HCT116 (cell line): Measurements from ENCODE around the gene RCL1. TPM values are rescaled to one million over a fixed set of nuclear protein-coding genes. Genes with fewer than 3 reads are reported as not detected.

Experiments used
- ATAC-seq: fragments of 200-7000 bp; cut with Tn5 transposase; 2 replicates; pipeline ENCODE4 v1.9.1; 2020; ENCODE audit warnings: mild to moderate bottlenecking, moderate library complexity
- BruUV-seq: library from RNA; stranded (reverse); fragments of 400-500 nt; replicated peaks from 2 replicates; lab custom pipeline; 2021; lab: Mats Ljungman, UMichigan
- CTCF ChIA-PET: fragments of 300-600 bp; sonication (Branson Sonifier 250); formaldehyde crosslinking; loops from one replicate; lab custom pipeline; 2021; ENCODE audit warnings: antibody characterized with exemption; lab: Charles Lee
- POLR2A ChIA-PET: fragments of 300-600, 350-600 bp; sonication (Branson Sonifier 250); formaldehyde crosslinking; loops from one replicate; lab custom pipeline; 2021; ENCODE audit warnings: antibody characterized with exemption; lab: Charles Lee
- RAD21 ChIA-PET, 2 experiments: fragments of 300-600 bp; sonication (Branson Sonifier 250); formaldehyde crosslinking; loops; one replicate each; lab custom pipeline; 2023; ENCODE audit warnings: low total read pairs in 2 of 2; ENCODE audit not compliant: uncharacterized antibody in 2 of 2, unreplicated experiment in 2 of 2, low non-redundant PET in 1 of 2; lab: Charles Lee
- DNase-seq: peaks from one replicate; pipeline ENCODE4 v3.0.0-alpha.2; 2010; ENCODE audit warnings: low read depth, low spot score
- H2AFZ ChIP-seq: fragments of 200-600 bp; shearing (Covaris generic), sonication (generic); 2 replicates; pipeline ENCODE4 v1.6.1; 2017; ENCODE audit warnings: low read depth, mixed run types, mixed read lengths, antibody characterized with exemption, low read length; ENCODE audit not compliant: poor library complexity, severe bottlenecking
- H3K27ac ChIP-seq: 2 replicates; pipeline ENCODE4 v1.5.1; 2012; ENCODE audit warnings: low read depth, low read length
- H3K27me3 ChIP-seq: fragments of 200-600 bp; sonication (generic); 2 replicates; pipeline ENCODE4 v1.6.1; 2016; ENCODE audit warnings: mixed run types, low read length, mixed read lengths; ENCODE audit not compliant: insufficient read depth
- H3K36me3 ChIP-seq, 2 experiments: fragments of 200-500 bp in 1 of 2; fragments of 200-600 bp in 1 of 2; sonication (Bioruptor generic) in 1 of 2; sonication (generic) in 1 of 2; 2 replicates each; pipeline versions ENCODE4 v1.5.1 to v1.6.1; 2014 to 2016; ENCODE audit warnings: low read length in 2 of 2, inconsistent platforms in 1 of 2, mixed read lengths in 1 of 2, mixed run types in 1 of 2; ENCODE audit not compliant: insufficient read depth in 2 of 2, control insufficient read depth in 1 of 2
- H3K4me1 ChIP-seq, 2 experiments: fragments of 200-600 bp in 1 of 2; sonication (generic) in 1 of 2; 2 replicates each; pipeline versions ENCODE4 v1.5.1 to v1.6.1; 2012 to 2017; ENCODE audit warnings: low read length in 2 of 2, inconsistent platforms in 1 of 2, mild to moderate bottlenecking in 1 of 2, mixed read lengths in 1 of 2, mixed run types in 1 of 2, moderate library complexity in 1 of 2; ENCODE audit not compliant: insufficient read depth in 2 of 2, control insufficient read depth in 1 of 2
- H3K4me2 ChIP-seq: fragments of 200-600 bp; sonication (generic); 2 replicates; pipeline ENCODE4 v1.6.1; 2017; ENCODE audit warnings: mixed run types, low read length, mixed read lengths
- H3K4me3 ChIP-seq, 2 experiments: fragments of 200-600 bp in 1 of 2; sonication (generic) in 1 of 2; replicated peaks in 1 of 2; 2 replicates each; pipeline ENCODE4 v1.5.1; 2011 to 2016; ENCODE audit warnings: low read length in 2 of 2, control low read depth in 1 of 2, low read depth in 1 of 2, mild to moderate bottlenecking in 1 of 2, mixed read lengths in 1 of 2, mixed run types in 1 of 2
- H3K79me2 ChIP-seq: fragments of 200-600 bp; sonication (generic); 2 replicates; pipeline ENCODE4 v1.6.1; 2017; ENCODE audit warnings: mild to moderate bottlenecking, mixed run types, low read length, moderate library complexity, mixed read lengths; ENCODE audit not compliant: insufficient read depth
- H3K9ac ChIP-seq: fragments of 200-600 bp; sonication (generic); 2 replicates; pipeline ENCODE4 v1.6.1; 2016; ENCODE audit warnings: low read length, mixed read lengths
- H3K9me2 ChIP-seq: fragments of 200-600 bp; sonication (generic), shearing (Covaris generic); 2 replicates; pipeline ENCODE4 v1.6.1; 2017; ENCODE audit warnings: mixed run types, mild to moderate bottlenecking, moderate library complexity; ENCODE audit not compliant: insufficient read depth
- H3K9me3 ChIP-seq, 2 experiments: fragments of 200-500 bp in 1 of 2; fragments of 200-600 bp in 1 of 2; sonication (Bioruptor generic) in 1 of 2; sonication (generic) in 1 of 2; 2 replicates each; pipeline ENCODE4 v1.6.1; 2014 to 2017; ENCODE audit warnings: low read length in 2 of 2, mixed read lengths in 2 of 2, inconsistent platforms in 1 of 2, low read depth in 1 of 2, mild to moderate bottlenecking in 1 of 2, mixed run types in 1 of 2, moderate library complexity in 1 of 2; ENCODE audit not compliant: control insufficient read depth in 1 of 2, insufficient read depth in 1 of 2
- H4K20me1 ChIP-seq: fragments of 200-600 bp; sonication (generic), shearing (Covaris generic); 2 replicates; pipeline ENCODE4 v1.6.1; 2017; ENCODE audit warnings: mixed run types, mild to moderate bottlenecking, moderate library complexity; ENCODE audit not compliant: insufficient read depth
- EGR1 ChIP-seq: IDR thresholded peaks from 2 replicates; pipeline ENCODE4 v1.6.1; 2012; ENCODE audit warnings: low read depth
- EZH2phosphoT487 ChIP-seq: fragments of 200-600 bp; IDR thresholded peaks from 2 replicates; pipeline ENCODE4 v1.6.1; 2018; ENCODE audit warnings: antibody characterized with exemption, borderline replicate concordance
- FOSL1 ChIP-seq: IDR thresholded peaks from 2 replicates; pipeline ENCODE4 v1.6.1; 2012; ENCODE audit warnings: low read depth
- POLR2A ChIP-seq: IDR thresholded peaks from 2 replicates; pipeline ENCODE4 v1.7.0; 2011; ENCODE audit warnings: borderline replicate concordance; ENCODE audit not compliant: insufficient read depth, insufficient read length; ENCODE audit errors: extremely low read depth
- POLR2AphosphoS5 ChIP-seq: IDR thresholded peaks from 2 replicates; pipeline ENCODE4 v1.6.1; 2011; ENCODE audit warnings: mild to moderate bottlenecking, low read depth, low read length, moderate library complexity
- RAD21 ChIP-seq: IDR thresholded peaks from 2 replicates; pipeline ENCODE4 v1.6.1; 2012; ENCODE audit warnings: low read depth, mild to moderate bottlenecking
- SIN3A ChIP-seq: IDR thresholded peaks from 2 replicates; pipeline ENCODE4 v1.6.1; 2012; ENCODE audit warnings: low read depth
- SRF ChIP-seq: IDR thresholded peaks from 2 replicates; pipeline ENCODE4 v1.6.1; 2012; ENCODE audit warnings: low read depth
- ZNF274 ChIP-seq: fragments of 200-500 bp; sonication (Bioruptor generic); IDR thresholded peaks from 2 replicates; pipeline ENCODE4 v1.6.1; 2014; ENCODE audit warnings: mild to moderate bottlenecking, low read depth, low read length, inconsistent platforms
- intact Hi-C: fragments of 100-400 bp; cut with micrococcal nuclease; formaldehyde crosslinking; loops from 2 replicates; pipeline ENCODE4 v1.10.0; 2022
- total RNA-seq: library from RNA; stranded (reverse); gene quantifications from one replicate; pipeline ENCODE4 v1.2.1, GENCODE V29; 2021; ENCODE audit not compliant: unreplicated experiment
- TF ChIP-seq, protein P1 (sequence below): IDR thresholded peaks from 2 replicates; pipeline ENCODE4 v1.6.1; 2012; ENCODE audit warnings: low read depth
- TF ChIP-seq, protein P2 (sequence below), 3 experiments: fragments of 200-600 bp in 1 of 3; sonication (generic) in 1 of 3; IDR thresholded peaks in 2 of 3; conservative IDR thresholded peaks in 1 of 3; 2 replicates each; pipeline ENCODE4 v1.5.1; 2012 to 2017; ENCODE audit warnings: low read depth in 2 of 3, low read length in 2 of 3, antibody characterized with exemption in 1 of 3, borderline replicate concordance in 1 of 3, control low read depth in 1 of 3, mild to moderate bottlenecking in 1 of 3, mixed read lengths in 1 of 3, mixed run types in 1 of 3, moderate library complexity in 1 of 3; ENCODE audit not compliant: insufficient read depth in 1 of 3

The RCL1 gene
- total RNA-seq, 1 experiment from 2014 or later: 29.9 TPM

DNA sequence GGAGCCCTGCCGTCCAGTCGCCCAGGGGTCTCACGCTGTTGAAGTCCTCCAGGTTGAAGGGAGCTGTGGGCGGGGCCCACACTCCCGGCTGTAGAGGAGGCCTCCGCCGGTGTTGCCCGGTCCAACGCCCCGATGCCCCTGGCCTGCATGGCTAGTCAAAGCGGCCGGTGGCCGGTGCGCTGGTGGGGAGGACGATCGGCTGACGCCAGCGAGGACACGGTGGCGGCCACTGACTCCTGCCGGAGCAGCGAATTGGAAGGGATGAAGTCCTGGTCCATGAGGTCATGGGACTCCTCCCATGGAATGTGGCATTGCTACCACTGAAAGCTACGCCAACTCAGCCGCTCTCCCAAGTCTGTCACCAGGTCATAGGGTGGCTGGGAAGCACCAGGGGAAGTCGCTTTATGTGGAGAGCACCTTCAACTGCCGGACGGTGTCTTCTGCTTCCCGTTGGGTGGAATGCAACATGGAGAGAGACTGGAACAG is 11.8 kb downstream of the RCL1 start (continued):
- TF ChIP-seq, protein P1, sequence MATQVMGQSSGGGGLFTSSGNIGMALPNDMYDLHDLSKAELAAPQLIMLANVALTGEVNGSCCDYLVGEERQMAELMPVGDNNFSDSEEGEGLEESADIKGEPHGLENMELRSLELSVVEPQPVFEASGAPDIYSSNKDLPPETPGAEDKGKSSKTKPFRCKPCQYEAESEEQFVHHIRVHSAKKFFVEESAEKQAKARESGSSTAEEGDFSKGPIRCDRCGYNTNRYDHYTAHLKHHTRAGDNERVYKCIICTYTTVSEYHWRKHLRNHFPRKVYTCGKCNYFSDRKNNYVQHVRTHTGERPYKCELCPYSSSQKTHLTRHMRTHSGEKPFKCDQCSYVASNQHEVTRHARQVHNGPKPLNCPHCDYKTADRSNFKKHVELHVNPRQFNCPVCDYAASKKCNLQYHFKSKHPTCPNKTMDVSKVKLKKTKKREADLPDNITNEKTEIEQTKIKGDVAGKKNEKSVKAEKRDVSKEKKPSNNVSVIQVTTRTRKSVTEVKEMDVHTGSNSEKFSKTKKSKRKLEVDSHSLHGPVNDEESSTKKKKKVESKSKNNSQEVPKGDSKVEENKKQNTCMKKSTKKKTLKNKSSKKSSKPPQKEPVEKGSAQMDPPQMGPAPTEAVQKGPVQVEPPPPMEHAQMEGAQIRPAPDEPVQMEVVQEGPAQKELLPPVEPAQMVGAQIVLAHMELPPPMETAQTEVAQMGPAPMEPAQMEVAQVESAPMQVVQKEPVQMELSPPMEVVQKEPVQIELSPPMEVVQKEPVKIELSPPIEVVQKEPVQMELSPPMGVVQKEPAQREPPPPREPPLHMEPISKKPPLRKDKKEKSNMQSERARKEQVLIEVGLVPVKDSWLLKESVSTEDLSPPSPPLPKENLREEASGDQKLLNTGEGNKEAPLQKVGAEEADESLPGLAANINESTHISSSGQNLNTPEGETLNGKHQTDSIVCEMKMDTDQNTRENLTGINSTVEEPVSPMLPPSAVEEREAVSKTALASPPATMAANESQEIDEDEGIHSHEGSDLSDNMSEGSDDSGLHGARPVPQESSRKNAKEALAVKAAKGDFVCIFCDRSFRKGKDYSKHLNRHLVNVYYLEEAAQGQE: no peak
- TF ChIP-seq SRF (no peak), ZNF274 (no peak), POLR2A (no peak), POLR2AphosphoS5 (no peak), FOSL1 (no peak), EZH2phosphoT487 (no peak), SIN3A (no peak), EGR1 (no peak), RAD21 (no peak)

DNA sequence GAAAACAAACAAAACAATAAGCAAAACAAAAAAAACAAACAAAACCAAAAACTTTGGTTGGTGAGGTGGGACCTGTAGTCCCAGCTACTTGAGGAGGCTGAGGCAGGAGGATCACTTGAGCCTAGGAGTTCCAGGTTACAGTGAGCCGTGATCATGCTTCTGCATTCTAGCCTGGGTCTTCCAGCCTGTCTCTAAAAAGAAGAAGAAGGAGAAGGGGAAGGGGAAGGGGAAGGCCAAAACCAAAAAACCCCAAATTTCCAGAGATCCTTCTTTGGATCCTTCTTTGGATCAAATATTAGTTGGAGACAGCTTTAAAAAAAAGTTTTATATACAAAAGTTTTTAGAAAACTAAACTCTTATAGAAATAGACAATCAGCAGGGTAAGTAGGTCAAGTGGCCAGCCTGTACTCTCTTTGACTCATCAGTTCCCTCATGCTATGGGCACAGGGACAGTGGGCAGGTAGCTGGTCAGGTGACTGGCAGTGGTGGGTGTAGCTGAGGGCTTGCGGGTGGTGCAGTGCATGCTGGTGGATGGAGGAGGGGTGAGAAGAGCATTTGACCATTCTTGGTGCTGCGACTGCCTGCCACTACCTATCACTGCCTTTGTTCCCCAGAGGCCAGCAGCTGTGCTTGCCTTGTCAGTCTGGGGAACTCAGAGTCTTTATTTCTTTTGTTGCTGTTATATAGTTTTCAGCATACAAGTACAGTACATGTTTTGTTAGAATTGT is 12.6 kb downstream of the RCL1 start:
- Histone ChIP-seq H3K9me3 (no peaks in the 10 kb centered on the region), H3K36me3 (peaks cover 0 to 4% of the 10 kb centered on the region in 2 experiments; a peak in 1 of 4 replicates), H3K9ac (no peak overlapping the region), H4K20me1 (peaks cover 10% of the 10 kb centered on the region; the same call in 1 of the 2 replicates), H3K27ac (no peak overlapping the region), H3K4me2 (no peak overlapping the region), H3K79me2 (peaks cover 100% of the 10 kb centered on the region), H3K4me1 (no peaks in the 10 kb centered on the region), H2AFZ (no peak overlapping the region), H3K27me3 (no peaks in the 10 kb centered on the region), H3K4me3 (no peak overlapping the region), H3K9me2 (no peaks in the 10 kb centered on the region)
- BruUV-seq: no TSS peak
- DNase-seq (no peak), ATAC-seq (0 out of 2 replicates have a peak, but pooled peaks have one; percentile 32)
- ChIA-PET RAD21 (no interaction called here), POLR2A (no interaction called here), CTCF (no interaction called here)
- intact Hi-C loops: no loop called here
- TF ChIP-seq, protein P2, sequence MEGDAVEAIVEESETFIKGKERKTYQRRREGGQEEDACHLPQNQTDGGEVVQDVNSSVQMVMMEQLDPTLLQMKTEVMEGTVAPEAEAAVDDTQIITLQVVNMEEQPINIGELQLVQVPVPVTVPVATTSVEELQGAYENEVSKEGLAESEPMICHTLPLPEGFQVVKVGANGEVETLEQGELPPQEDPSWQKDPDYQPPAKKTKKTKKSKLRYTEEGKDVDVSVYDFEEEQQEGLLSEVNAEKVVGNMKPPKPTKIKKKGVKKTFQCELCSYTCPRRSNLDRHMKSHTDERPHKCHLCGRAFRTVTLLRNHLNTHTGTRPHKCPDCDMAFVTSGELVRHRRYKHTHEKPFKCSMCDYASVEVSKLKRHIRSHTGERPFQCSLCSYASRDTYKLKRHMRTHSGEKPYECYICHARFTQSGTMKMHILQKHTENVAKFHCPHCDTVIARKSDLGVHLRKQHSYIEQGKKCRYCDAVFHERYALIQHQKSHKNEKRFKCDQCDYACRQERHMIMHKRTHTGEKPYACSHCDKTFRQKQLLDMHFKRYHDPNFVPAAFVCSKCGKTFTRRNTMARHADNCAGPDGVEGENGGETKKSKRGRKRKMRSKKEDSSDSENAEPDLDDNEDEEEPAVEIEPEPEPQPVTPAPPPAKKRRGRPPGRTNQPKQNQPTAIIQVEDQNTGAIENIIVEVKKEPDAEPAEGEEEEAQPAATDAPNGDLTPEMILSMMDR (IDR thresholded peaks at IDR 0.05 in 2 of 3, conservative IDR thresholded peaks at IDR 0.05 in 1 of 3; ENCODE audit: borderline replicate concordance in 1 of 3, insufficient read depth in 1 of 3, low read depth in 2 of 3, low read length in 2 of 3): no peak
